ENCODE results near the gene UCMA. TPM values are rescaled to one million over a fixed set of nuclear protein-coding genes. Genes with fewer than 3 reads are reported as not detected.
"Not testable (repeated sequence)": the region's sequence is repeated elsewhere in the genome, so short reads cannot be mapped to it uniquely, and the experiment has no call there.

UCMA gene, protein sequence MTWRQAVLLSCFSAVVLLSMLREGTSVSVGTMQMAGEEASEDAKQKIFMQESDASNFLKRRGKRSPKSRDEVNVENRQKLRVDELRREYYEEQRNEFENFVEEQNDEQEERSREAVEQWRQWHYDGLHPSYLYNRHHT
- not detected for polyA plus RNA-seq (ENCODE audit: insufficient read length)
- long read RNA-seq, donor 1, result 0 reads
- long read RNA-seq, donor 2, result 0 reads
- long read RNA-seq, donor 3, result 0 reads
- long read RNA-seq, donor 4, result 0 reads
- long read RNA-seq, donor 5, result 0 reads
- long read RNA-seq, donor 6, partial matches to known transcripts, result 0 of 1 reads
- long read RNA-seq, donor 6, other reads (novel, unspliced or antisense), result 0 of 1 reads
- long read RNA-seq, donor 7, result 0 reads
- long read RNA-seq, donor 8, result 0 reads

DNA sequence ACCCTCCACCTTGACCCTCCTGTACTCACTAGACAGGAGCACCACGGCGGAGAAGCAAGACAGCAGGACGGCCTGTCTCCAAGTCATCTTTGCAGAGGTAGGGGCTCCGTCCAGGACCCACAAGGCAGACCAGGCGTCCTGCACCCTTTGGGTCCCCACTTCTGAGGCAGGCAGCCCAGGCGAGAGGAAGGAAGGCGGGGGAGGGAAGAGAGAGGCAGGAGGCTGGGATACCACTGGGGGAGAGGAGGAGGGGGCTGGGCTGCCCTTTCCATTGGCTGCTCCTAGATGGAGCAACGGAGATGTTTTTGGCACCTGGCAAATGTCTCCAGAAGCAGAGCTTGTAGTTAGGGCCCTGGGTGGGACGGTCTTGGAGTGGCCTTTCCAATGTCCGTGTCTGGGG lies at the start of gene UCMA:
TSS of gene UCMA (minus strand) at position 203 of the 400 bp plus-strand sequence. CDS start at position 87, 116 bp downstream.
- no peak for DNase-seq

DNA sequence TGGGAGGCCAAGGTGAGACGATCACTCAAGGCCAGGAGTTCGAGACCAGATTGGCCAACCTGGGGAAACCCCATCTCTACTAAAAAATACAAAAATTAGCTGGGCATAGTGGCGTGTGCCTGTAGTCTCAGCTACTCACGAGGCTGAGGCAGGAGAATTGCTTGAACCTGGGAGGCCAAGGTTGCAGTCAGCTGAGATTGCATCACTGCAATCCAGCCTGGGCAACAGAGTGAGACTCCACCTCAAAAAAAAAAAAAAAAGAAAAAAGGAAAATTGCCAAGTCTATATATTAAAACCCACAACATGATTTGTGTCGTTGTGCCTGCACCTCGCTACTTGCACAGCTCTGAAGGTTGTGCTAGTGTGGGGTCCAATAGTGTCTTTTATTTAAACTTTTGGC lies 48.2 kb upstream of the UCMA start:
- not testable (repeated sequence) for DNase-seq

DNA sequence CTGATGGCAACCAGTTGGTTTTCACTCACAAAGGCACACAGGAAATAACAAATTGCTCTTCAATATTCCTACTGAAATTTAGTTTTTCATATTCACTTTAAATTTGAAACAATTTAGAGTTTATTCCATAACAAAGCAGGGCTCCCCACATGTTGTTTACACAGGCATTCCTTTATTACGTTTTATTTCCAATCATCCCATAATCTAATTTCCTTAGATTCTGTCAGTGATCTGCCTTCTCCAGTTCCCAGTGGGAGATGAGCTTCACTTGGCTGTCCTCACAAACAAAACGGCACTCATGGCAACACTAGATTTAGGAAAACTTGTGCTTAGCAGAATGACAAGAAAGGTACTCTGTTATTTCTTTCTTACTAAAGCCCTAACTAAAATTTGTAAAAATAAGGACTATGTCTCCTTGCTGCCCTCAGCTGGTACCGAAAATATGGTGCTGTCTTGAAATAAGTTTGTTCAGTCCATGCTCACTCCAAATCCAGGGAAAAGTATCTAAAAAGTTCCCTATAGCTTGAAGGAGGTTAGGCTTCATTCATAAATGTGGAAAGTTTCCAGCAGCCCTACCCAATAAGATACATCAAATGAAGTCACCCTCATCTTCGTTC lies 42.7 kb upstream of the UCMA start:
- DNase-seq, result no peak

DNA sequence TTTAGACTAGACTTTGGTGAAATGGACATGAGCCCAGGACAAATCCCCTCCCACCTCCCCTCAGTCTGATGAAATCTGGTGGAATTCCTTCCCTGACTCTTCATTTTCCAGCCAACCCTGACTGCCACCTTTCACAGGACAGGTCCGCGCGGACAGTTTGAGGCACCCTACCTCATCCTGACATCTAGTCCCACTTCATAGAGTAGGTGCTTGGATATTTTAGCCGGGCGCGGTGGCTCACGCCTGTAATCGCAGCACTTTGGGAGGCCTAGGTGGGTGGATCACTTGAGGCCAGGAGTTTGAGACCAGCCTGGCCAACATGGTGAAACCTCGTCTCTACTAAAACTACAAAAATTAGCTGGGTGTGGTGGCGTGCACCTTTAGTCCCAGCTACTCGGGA lies 42.0 kb upstream of the UCMA start:
- DNase-seq, result not testable (repeated sequence)

DNA sequence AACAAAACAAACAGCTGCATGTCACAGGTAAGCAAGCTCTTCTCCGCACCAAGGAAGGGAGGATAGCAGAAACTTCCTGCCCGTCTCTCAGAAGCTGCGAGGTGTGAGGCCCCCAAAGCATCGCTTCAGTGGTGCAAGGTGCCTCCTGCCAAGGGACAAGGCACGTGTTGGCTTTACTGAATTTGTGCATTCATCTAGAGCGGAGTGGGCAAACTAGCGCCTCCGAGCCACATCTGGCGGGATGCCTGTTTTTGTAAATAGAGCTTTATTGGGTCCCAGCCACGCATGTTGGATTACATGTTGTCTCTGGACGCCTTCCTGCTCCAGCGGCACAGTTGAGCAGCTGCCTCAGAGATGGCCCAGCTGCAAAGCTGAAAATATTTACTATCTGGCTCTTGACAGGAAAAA lies 38.0 kb upstream of the UCMA start:
- DNase-seq, result peak; percentile 55

DNA sequence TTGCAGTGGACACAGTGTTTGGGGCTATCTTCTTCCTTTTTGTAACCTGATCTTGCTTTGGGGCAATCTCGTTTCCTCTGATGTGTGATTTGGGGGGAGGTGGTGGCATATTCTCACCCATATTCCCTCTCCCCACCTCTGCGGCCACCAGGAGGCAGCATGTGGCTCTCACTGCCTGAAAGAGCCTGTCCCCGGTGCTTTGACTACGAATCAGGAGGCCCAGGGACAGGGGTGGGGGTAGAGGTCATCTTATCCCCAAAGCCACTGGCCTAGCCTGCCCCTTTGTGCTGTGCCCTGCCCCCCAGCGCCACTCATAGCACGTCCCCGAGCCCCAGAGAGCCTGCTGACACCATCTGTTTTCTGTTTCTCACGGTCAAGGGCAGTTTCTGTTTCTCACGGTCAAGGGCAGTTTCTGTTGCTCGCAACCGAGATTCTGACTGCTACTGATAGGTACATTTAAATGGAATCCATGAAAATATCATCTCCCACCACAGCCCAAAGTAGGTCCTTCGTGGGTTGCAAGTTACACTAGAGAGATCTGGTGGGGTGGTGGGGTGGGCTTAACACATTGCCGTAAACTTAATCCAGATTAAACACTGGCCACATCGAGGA lies 37.5 kb upstream of the UCMA start:
- peak; percentile 10 for DNase-seq

DNA sequence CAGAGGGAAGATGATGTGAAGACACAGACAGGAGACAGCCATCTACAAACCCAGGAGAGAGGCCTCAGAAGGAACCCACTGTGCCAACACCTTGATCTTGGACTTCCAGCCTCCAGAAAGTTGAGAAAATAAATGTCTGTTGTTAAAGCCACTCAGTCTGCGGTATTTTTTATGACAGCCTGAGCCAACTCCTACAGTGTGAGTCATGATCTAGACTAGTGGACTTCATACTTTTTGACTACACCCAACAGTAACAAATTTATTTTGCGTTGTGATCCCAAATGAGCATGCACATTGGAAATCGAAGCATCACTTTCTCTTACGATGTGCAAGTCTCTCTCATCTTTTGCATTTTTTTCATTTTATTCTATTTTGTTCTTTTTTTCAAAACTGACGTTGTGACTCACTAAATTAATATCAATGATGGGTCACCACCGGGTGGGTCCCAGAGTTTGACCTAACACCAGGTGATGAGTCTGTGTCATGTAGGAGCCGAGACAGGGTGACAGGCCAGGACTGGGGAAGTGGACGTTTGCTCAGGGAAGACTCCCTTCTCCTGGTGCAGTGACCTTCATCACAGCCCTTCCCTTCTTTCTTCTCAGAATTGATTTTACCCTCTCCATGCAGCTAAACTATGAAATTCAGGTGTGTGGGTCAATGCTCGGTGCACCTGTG lies 36.8 kb upstream of the UCMA start:
- no peak for DNase-seq

DNA sequence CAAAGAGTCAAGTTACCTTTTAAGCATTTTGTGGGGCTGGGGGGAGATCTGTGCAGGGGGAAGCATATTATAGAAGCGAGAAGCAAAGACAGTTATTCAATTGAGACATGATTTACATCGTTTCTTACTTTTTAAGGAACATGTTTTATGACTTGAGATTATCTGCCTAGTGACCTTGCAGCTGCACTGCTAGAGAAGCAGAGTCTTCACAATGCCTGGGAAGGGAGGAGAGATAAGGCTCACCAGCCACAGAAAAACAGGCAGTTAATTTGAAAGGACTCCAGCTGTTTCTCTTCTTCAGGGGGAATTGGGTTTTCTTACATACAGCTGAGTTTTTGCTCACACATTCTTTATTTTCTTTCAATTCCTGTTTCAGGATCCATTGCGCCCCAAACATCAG lies 34.7 kb upstream of the UCMA start:
- DNase-seq, result peak; percentile 54

DNA sequence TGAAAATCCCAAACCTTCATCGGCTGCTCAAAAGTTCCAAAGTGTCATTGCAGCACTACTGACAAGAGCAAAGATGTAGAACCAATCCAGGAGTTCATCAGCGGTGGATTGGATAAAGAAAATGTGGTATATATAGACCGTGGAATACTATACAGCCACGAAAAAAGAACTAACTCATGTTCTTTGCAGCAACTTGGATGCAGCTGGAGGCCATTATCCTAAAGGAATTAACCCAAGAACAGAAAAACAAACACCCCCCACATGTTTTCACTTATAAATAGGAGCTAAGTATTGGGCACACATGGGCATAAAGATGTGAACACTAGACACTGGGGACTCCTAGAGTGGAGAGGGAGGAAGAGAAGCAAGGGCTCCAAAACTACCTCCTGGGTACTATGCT lies 34.1 kb upstream of the UCMA start:
- no peak for DNase-seq

DNA sequence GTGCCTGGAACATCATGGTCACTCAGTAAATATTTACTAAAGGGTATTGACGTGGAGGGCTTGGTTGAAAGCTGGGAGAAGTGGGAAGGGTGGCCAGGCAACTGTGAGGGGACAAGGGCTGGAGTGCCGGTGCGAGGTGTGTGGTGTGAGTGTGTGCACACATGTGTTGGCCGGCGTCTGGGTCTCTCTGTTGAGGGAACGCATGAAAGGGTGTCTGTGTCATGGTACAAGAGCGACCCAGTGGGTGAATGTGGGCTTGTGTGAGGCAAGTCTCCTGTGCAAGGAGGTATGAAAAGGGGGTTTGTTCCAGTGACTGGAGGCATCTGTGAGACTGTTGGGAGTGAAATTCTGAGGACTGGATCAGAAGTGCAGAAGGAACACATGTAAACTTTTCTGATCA lies 29.4 kb upstream of the UCMA start:
- DNase-seq, result no peak

DNA sequence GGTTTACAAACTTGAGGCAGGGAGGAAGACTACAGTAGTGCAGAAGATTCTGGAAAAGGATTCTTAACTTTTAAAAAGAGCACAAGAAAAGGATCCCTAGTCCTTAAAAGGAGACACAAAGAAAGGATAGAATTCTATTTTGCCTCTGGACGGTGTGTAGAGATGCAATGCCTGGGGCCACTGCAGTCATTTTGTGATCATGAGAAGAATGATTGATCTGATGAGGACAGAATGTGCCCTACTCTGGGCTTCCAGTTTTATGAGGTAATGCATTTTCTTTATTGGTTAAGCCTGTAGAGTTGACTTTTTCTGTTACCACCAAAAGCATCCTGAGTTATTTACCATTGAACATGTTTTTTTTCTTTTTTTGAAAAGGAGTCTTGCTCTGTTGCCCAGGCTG lies 28.3 kb upstream of the UCMA start:
- DNase-seq, result no peak

DNA sequence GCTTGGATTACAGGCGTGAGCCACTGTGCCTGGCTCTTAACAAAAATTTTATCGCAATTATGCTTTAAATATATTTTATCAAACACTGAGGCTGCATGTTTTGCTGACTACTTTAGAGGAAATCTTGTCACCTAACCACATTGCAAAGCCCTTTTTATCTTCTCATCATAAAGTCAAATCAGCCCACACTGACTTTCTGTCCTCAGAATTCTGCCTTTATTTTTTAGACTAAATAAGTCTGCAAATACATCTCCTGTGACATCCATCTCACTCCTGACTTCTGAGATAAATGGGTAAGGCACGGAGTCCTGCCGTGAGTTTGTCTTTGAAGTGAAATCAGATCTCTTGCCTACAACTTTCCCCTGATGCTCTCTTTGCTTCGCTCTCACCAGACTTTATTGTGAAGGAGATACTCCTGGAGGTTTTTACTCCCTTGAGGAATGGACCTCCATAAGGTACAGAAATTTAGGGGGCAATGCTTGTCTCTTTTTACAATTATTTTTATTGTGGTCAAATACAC lies 23.5 kb upstream of the UCMA start:
- DNase-seq, result peak; percentile 3

DNA sequence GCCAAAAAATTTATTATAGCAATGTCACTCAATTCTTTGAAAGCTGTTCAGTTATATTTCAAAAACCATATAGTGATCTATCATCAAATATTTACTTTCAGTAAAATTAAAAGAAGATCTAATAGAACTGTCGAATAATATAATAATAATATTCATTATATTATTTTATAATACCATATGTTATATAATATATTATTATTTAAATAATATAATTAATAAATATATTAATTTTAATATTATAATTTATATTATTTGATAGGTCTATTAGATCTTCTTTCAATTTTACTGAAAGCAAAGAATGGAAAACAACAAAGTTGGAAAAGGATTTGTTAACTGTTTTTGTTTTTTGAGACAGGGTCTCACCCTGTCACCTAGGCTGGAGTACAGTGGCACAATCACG lies 22.5 kb upstream of the UCMA start:
- no peak for DNase-seq

DNA sequence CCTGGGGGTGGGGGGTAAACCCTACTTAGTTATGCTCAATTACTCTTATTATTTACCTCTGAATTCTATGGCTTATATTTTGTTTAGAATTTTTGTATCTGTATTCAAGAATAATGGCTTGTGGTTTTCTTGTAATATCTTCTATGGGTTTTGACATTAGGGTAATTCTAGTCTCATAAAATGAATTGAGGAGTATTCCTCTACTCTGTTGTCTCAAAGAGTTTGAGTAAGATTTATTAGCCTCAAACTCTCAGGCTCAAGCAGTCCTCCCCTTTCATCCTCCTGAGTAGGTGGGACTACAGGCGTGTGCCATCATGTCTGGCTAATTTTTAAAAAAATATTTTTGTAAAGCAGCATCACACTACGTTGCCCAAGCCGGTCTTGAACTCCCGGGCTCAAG lies 19.6 kb upstream of the UCMA start:
- no peak for DNase-seq

DNA sequence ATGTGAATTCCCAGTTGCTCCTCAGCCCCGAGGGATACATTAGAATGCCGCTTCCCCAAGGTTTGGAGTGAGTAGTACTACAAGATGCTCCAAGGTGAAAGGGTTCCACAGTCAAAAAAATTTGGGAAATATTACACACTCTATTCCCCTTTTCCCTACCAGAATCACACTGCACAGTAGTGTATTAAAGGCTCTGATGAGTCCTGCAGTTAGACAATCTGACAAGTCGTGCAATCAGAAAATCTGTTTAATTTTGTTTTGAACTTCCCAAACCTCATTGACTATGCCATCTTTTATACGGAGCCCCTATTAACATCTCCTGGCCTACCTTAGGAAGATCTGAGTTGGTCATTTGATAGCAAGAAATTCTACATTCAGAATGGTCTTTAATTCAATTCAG lies 13.6 kb upstream of the UCMA start:
- no peak for DNase-seq

DNA sequence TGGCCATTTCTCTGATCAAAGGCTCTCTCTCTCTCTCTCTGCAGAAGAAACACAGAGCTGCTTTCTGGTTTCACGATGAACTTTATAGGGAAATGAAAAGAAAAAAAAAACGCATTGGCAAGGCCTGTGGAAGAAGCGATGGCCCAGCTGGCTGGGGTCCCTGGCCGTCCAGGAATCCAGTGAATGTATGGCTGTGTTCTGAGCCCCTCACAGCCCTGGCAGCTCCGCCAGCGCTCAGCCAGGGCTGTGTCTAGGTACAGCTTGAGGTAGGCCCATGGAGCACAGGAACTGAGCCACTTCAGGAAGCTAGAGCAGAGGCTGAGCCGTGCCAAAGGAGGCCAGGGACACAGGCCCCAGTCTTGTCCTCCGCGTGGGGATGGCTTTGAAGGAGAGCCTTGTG lies 13.1 kb upstream of the UCMA start:
- DNase-seq, result no peak

DNA sequence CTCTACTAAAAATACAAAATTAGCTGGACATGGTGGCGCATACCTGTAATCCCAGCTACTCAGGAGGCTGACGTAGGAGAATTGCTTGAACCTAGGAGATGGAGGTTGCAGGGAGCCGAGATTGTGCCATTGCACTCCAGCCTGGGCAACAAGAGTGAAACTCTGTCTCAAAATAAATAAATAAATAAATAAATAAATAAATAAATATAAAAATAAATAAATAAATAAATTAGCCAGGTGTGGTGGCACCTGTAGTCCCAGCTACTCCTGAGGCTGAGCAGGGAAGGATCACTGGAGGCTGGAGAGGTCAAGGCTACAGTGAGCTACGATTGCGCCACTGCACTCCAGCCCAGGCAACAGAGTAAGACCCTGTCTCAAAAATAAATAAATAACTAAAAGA lies 8.1 kb upstream of the UCMA start:
- DNase-seq, result not testable (repeated sequence)

DNA sequence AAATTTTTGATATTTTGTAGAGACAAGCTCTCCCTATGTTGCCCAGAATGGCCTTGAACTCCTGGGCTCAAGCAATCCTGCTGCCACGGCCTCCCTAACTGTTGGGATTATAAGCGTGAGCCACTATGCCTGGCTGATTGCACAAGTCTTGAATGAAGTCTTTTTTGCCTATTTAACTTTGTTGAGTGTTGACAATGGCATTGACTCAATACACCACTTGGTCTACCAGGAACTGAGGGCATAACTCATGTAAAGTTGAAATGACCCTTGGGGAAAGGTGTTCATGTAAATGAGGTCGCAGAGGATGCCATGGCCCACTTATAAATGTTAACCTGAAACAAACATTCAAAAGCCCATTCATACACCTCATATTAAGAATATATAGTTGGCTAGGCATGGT lies 7.4 kb upstream of the UCMA start:
- DNase-seq, result no peak

DNA sequence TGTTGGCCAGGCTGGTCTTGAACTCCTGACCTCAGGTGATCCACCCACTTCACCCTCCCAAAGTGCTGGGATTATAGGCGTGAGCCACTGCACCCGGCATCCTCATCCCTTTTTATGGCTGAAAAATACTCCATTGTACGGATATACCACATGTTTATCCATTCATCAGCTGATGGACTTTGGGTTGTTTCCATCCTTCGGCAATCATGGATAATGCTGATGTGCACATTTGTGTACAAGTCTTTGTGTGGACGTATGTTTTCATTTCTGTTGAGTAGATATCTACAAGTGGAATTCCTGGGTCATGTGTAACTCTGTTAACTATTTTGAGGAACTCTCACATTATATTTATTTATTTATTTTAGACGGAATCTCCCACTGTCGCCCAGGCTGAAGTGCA lies 5.7 kb upstream of the UCMA start:
- DNase-seq, result no peak

DNA sequence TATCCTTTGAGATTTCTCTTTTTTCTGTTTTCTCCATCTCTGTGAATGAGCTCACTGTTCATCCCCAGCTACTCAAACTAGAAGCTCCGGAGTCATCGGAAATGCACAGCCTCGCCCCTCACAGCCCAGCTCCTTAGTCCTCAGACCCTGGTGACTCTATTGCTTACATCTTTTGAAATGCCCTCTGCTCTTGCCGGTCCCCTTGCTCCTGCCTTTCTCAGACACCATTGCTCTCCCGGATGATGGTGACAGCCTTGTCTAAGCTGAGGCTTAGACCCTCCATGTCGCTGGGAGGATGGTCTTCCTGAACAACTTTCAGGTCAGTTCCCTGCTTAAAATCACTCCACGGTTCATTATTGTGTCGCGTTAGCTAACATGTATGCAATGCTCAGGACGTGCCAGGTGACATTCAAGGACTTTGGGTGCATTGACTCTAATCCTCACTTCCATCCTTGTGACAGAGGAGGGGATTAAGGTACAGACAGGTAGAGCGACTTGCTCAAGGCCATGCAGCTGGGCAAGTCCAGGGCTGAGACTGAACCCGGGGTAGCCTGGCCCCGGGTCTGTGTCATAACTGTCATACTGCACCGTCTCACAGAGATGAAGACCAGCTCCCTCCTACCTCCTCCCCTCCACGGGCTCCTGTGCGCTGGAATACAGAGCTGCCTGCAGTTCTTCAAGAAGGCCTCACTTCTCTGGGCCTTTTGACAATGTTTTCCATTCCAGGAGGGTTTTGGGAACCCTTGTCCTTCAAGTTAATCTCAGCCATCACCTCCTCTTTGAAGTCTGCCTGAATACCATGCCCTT lies 4.3 kb upstream of the UCMA start:
- DNase-seq, result no peak

DNA sequence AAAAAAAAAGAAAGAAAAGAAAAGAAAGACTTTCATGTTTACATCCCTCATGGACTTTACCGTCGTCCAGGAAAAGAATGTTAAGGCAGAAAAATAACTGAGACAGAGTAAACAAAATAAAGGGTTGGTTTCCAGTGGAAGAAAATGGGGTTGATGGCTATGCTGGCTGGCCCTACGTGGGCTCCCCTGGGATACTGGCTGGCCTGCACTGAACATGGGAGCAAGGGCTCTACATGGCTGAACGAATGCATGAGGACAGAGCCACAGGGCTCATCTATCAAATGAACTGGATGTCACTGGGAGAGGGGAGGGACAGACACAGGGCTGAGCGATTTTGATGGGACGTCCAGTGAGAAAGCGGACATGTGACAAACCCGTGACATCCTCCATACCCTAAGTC lies 2.5 kb upstream of the UCMA start:
- no peak for DNase-seq

DNA sequence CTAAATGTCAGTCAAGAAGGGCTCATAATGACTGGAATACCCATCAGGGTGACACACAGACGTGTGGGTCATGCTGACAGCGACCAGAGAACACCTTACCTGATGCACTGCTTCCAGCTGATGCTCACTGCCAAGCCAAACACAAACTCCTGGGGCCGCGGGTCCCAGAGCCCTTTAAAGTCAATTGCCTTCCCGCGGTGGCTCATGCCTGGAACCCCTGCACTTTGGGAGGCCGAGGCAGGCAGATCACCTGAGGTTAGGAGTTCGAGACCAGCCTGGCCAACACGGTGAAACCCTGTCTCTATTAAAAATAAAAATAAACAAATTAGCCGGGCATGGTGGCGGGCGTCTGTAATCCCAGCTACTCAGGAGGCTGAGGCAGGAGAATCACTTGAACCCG lies 562 bp upstream of the UCMA start:
- DNase-seq, result not testable (repeated sequence)

All from left kidney (tissue), 8 donors.